GM12801 (cell line): ENCODE results near the gene DDX59.

Experiments used
- TF ChIP-seq, protein P1 (sequence below): IDR thresholded peaks from one replicate; pipeline ENCODE4 v1.5.1; 2011; ENCODE audit warnings: control low read depth; ENCODE audit not compliant: insufficient read length; ENCODE audit errors: extremely low read depth

Gene DDX59

DNA sequence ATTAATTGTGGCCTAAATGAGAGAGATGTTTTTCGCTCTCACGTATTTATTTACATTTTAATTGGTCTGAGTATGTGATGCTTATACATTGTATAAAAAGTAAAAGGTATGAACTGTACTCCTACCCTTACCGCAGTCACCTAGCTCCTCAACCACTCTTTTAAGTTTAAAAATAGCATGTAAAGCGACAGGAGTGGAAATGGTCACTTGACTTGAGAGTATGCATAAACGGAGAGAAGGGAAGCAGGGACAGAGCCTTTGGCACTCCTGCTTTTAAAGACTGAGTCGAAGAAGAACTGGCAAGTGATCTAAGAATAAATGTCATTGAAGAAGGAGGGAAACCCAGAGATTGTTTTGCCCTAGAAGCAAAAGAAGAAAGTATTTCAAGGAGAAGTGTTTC, 11.5 kb upstream of the DDX59 start:
- TF ChIP-seq, protein P1, sequence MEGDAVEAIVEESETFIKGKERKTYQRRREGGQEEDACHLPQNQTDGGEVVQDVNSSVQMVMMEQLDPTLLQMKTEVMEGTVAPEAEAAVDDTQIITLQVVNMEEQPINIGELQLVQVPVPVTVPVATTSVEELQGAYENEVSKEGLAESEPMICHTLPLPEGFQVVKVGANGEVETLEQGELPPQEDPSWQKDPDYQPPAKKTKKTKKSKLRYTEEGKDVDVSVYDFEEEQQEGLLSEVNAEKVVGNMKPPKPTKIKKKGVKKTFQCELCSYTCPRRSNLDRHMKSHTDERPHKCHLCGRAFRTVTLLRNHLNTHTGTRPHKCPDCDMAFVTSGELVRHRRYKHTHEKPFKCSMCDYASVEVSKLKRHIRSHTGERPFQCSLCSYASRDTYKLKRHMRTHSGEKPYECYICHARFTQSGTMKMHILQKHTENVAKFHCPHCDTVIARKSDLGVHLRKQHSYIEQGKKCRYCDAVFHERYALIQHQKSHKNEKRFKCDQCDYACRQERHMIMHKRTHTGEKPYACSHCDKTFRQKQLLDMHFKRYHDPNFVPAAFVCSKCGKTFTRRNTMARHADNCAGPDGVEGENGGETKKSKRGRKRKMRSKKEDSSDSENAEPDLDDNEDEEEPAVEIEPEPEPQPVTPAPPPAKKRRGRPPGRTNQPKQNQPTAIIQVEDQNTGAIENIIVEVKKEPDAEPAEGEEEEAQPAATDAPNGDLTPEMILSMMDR: no peak

DNA sequence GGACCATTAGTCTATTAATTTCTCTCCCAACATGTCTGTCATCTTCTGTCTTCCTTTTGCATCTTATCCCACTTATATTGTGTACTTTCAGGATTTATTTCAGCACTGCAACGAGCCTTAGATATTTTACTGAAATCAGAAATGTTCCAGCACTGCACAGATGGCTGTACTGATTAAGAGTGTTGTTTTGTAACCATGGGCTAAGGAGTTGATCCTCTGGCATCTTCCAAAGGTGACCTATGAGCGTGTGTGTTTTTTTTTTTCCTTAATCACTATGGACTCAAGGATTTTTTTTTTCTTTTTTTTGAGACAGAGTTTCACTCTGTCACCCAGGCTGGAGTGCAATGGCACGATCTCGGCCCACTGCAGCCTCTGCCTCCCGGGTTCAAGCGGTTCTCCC, 7.1 kb upstream of the DDX59 start:
- TF ChIP-seq, protein P1: no peak

DNA sequence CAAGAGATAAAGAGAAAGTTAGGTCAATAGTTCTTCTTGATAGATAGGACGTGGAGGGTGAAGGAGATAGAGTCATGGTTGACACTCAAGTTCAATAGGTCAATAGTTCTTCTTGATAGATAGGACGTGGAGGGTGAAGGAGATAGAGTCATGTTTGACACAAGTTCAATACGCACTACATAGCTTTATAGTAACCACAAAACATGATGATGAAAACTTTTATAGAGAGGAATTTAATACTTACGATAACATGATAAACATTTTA, 5.8 kb upstream of the DDX59 start:
- TF ChIP-seq, protein P1: no peak

DNA sequence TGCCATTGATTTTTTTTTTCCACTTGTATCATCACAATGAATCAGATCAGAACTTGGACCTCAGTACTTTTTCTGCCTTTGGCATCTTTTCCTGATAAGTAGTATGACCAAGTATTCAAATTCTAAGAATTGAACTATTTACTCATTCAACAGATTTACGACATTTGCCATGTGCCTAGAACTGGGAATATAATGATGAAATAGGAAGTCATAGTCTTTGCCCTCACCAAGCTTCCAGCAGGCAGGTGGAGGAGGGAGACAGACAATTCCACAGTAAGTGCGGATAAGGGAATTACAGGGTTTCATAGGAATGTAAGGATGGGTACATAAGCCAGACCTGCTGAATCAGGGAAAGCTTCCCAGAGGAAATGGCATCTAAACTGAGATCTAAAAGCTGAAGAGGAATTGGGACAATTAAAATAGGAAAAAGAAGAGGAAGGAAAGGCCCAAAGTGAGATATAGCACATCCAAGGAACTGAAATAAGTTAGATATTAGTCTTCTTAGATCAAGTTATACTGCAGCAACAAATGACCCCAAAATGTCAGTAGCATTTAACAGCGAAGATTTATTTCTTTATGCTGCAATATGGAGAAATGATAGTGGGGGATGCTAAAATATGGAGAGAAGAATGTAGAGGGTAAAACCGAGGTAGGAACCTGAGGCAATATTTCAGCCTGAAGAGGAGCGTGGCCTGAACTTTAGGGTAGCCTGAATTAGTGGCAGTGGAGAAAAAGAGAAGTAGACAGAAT, 5.3 kb upstream of the DDX59 start:
- TF ChIP-seq, protein P1: no peak

DNA sequence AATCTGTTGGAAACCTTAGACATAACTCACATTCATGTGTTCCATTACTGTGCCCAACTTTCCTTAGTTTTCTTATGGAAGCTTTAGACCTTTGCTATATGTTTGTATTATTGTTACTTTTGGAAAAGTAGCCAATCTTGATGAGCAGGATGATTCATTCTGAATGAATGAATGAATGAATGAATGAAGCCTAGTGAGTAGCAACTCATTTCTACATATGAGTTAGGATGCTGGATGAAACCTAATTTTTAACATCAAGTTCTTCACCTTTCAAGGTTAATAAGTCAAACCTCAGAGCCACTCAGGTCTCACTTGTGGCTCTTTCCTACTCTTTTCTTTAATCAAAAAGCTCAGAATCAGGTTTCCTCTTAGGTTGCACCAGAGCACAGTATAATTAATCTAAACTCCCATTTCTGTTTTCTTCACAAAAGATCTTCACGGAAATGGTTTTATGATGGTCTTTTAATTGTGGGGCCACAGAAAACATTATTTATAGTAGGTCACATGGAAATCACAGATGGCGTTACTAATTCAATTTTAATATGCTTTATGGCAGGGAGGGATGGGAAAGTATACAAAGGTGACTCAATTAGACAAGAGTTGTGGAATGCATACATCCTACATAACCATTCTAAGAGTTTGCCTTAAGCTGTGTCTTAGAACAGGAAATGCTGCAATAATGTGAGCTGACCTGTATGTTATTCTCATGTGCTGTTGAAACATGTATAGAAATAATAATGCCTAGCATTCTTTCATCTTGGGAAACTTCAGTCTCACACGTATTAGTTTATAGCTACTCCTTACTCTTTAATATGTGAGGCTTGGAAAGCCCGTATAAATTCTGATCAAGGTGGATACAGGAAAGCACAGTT, 4.5 kb upstream of the DDX59 start:
- TF ChIP-seq, protein P1: no peak

DNA sequence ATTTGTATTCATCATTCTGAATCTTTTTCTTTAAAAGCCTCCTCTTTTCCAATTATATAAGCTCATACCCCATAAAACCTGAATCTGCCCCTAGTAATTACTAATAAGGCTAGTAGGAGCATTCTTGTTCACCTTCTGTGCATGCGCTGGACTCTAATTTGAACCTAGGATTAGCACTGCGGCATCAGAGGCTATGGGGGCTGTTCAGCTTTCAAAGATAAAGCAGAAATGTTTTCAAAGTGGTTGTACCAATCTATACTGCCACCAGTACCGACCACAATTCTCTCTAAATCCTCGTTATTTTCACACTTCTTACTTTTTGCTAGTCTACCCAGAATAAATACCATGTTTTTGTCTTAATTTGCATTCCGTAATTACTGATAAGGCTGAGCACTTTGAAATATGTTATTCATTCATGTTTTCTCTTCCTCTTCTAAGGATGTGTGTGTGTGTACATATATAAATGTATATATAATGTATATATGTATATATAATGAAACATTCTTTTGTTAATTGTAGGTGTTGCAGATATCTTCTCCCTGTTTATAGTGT, 1.6 kb upstream of the DDX59 start:
- TF ChIP-seq, protein P1: no peak

DNA sequence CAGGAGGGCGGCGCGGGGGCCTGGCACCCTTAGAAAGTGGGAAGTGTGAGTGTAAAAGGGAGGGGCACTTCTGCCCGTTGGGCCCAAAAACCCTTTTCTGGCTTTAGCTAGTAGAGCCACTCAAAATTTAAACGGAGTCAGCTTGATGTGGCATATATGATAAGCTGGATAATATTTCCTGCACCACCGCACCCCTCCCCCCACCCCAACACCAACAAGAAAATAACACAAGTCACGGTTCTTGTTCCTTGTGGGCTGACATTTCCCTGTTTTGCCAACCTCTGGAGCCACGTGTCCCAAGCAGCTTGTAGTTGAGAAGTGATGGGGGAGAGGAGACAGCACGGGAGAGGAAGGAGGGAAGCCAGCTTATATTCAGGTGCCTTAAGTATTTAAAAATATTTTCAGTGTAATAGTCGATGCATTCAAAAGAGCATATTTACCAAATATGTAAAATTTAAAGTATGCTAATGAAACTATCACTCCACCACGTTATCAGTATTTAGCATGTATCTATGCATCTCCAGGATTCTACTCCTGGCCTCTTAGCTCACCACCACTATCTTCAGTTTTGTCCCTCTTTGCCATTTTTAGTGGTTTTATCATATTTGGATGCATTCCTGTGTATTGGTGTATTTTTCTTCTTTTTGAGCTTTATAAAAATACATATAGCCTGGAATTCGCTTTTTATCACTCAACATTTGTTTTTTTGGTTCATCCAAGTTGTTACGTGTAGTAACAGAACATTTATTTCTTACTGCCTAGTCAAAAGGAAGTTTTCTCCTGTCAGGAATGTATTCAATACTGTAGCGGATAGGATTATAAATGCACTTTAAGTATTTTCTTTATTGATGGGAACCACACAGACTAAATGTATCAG, 773 bp upstream of the DDX59 start:
- TF ChIP-seq, protein P1: no peak
